Endothelial cell (in vitro differentiated cells): ENCODE results near the gene HKDC1. TPM values are rescaled to one million over a fixed set of nuclear protein-coding genes. Genes with fewer than 3 reads are reported as not detected.
A peak's percentile ranks its signal among the peaks of the same experiment; 100 is the strongest.

Experiments used
- DNase-seq: peaks from one replicate; pipeline ENCODE4 v3.0.0; 2021; ENCODE audit warnings: low spot score
- H3K27ac Mint-ChIP-seq: one replicate; pipeline ENCODE4 v1.8.0; 2021; ENCODE audit warnings: mixed read lengths, inconsistent platforms; ENCODE audit not compliant: unreplicated experiment
- H3K27me3 Mint-ChIP-seq: one replicate; pipeline ENCODE4 v1.8.0; 2021; ENCODE audit warnings: mild to moderate bottlenecking, moderate library complexity, mixed read lengths, inconsistent platforms; ENCODE audit not compliant: unreplicated experiment
- H3K36me3 Mint-ChIP-seq: one replicate; pipeline ENCODE4 v1.8.0; 2021; ENCODE audit warnings: mild to moderate bottlenecking, low read depth, mixed read lengths, inconsistent platforms; ENCODE audit not compliant: unreplicated experiment
- H3K4me1 Mint-ChIP-seq: one replicate; pipeline ENCODE4 v1.8.0; 2021; ENCODE audit warnings: mild to moderate bottlenecking, mixed read lengths, inconsistent platforms; ENCODE audit not compliant: unreplicated experiment
- H3K4me3 Mint-ChIP-seq: one replicate; pipeline ENCODE4 v1.8.0; 2021; ENCODE audit warnings: mild to moderate bottlenecking, mixed read lengths, inconsistent platforms; ENCODE audit not compliant: unreplicated experiment
- H3K9me3 Mint-ChIP-seq: one replicate; pipeline ENCODE4 v1.8.0; 2021; ENCODE audit warnings: mixed read lengths, inconsistent platforms; ENCODE audit not compliant: unreplicated experiment
- CTCF ChIP-seq: fragments of 200-600 bp; sonication (generic); IDR thresholded peaks from one replicate; pipeline ENCODE4 v1.5.0; 2021; ENCODE audit warnings: antibody characterized with exemption; ENCODE audit not compliant: unreplicated experiment
- total RNA-seq: library from RNA; stranded (reverse); fragmentation: NEBNext Ultra II Directional; extraction: Animal tissue kit (Norgen Biotek cat#: 25700); gene quantifications from one replicate; pipeline ENCODE4 v1.2.1, GENCODE V29; 2021; ENCODE audit not compliant: unreplicated experiment

Gene HKDC1
- total RNA-seq, 1 donor from 2014 or later: 0.31 TPM

DNA sequence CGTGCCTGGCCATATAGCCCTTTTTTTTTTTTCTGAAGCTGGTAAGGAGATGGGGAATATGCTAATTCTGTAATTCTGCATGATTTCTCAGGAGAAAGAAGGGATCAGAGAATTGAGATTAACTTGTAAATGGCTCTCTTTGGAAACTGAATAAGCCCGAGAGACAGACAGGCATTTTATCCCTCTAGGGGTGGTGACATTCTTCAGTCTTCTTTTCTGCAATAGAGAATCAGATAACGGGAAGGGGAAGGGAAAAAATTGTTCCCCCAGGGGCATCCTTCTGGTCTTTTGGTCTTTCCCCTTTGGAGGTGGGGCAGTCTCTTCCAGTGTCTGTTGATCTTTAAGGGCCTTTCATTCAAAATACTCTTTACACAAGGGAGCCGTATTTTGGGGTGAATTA lies 92.4 kb downstream of the HKDC1 start:
- peak overlapping the region; percentile 12 for H3K27ac Mint-ChIP-seq
- no peaks in the 10 kb centered on the region for H3K36me3 Mint-ChIP-seq
- H3K27me3 Mint-ChIP-seq: peaks cover 7% of the 10 kb centered on the region
- no peak for TF ChIP-seq CTCF
- no peaks in the 10 kb centered on the region for H3K9me3 Mint-ChIP-seq
- peaks cover 47% of the 10 kb centered on the region for H3K4me1 Mint-ChIP-seq
- no peak overlapping the region for H3K4me3 Mint-ChIP-seq
- no peak for DNase-seq

- no peaks in the 10 kb centered on the region for H3K9me3 Mint-ChIP-seq
- peaks cover 59% of the 10 kb centered on the region for H3K4me1 Mint-ChIP-seq
- H3K4me3 Mint-ChIP-seq: no peak overlapping the region
- TF ChIP-seq CTCF: no peak
- H3K27me3 Mint-ChIP-seq: peaks cover 15% of the 10 kb centered on the region
- DNase-seq: no peak
- H3K36me3 Mint-ChIP-seq: no peaks in the 10 kb centered on the region
- H3K27ac Mint-ChIP-seq: peak overlapping the region; percentile 5
These were observed 95.0 kb downstream of the HKDC1 start for GRCh38 chr10:69315100-69315542.

DNA sequence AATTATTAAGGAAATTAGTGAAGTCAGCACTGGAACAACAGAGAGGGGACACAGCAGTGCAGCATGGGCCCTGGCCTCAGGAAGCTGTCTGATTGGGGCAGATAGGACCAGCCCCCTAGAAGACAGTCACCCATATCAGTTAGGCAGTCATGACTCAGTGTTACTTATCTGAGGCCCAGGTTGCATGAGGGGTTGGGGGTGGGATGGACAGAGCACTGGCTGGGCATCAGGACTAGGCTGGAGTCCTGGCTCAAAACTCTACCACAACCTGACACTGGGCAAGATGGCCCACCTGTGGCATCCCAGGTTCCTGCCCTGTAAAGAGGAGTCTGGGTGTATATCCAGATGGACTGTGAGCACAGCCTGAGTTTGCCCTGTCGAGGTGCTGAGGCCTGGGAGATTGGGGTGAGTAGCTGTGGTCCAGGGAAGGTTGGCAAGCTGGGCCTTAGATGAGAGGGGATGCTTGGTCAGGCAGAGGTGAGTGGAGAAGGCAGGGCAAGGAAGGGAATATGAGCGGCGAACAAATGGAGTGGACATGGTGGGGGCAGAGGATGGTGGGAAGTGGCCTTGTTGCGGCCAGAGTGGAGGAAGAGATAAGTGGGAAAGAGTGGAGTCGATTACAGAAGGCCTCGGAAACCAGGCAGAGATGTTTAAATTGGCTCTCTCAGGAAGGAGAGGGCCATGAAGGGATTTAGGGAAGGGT lies 95.6 kb downstream of the HKDC1 start:
- Mint-ChIP-seq H3K27ac (peak overlapping the region; percentile 68), H3K4me3 (peak overlapping the region; percentile 33), H3K4me1 (peaks cover 62% of the 10 kb centered on the region), H3K9me3 (no peaks in the 10 kb centered on the region), H3K36me3 (no peaks in the 10 kb centered on the region), H3K27me3 (peaks cover 15% of the 10 kb centered on the region)
- DNase-seq: no peak
- no peak for TF ChIP-seq CTCF

DNA sequence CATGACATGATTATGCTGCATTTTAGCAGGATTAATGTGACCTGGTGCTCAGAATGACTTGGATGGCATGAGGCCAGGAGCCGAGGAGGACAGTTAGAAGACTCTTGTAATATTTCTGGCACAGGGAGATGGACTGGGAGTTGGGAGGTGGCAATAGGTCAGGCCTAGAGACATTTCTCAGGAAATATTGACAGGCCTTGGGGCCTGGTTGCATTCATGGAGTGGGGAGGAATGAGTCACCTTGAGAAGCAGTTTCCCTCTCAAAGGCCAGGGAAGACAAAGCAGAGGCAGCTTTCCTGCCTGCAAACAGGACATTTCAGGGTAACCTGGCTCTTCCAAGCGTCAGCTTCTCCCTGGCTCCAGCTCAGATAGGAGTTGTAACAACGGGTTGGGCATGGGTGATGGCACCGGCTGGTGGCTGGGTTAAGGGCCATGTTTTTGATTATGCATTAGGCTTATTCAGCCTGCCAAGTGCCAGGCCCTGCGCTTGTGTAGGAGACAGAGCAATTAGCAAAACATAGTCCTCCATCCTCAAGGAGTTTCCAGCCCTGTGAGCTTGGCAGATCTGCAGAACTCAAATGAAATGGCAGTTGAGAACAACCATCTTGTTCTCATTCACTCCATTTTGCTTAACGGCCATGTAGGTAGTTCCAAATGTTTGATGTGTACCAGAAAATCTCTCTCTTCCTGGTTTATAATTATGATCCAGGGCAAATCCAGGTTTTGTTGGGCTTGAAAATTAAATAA lies 96.4 kb downstream of the HKDC1 start:
- peaks cover 15% of the 10 kb centered on the region for H3K27me3 Mint-ChIP-seq
- no peak for TF ChIP-seq CTCF
- peaks cover 61% of the 10 kb centered on the region for H3K4me1 Mint-ChIP-seq
- H3K36me3 Mint-ChIP-seq: no peaks in the 10 kb centered on the region
- H3K27ac Mint-ChIP-seq: peak overlapping the region; percentile 68
- peak overlapping the region; percentile 33 for H3K4me3 Mint-ChIP-seq
- DNase-seq: no peak
- H3K9me3 Mint-ChIP-seq: no peaks in the 10 kb centered on the region

Other genes with a start within 250 kb of the HKDC1 start
- 26.2 TPM for gene KIFBP, start 231.5 kb upstream of the HKDC1 start, total RNA-seq
- 4.7 TPM for gene SRGN, start 132.2 kb upstream of the HKDC1 start, total RNA-seq
- 56.2 TPM for gene VPS26A, start 96.2 kb upstream of the HKDC1 start, total RNA-seq
- gene SUPV3L1, start 40.1 kb upstream of the HKDC1 start, total RNA-seq: 31.7 TPM
- gene HK1, start 58.2 kb downstream of the HKDC1 start, total RNA-seq: 162 TPM
- gene TACR2, start 196.6 kb downstream of the HKDC1 start, total RNA-seq: not detected
- 195 TPM for gene TSPAN15, start 231.1 kb downstream of the HKDC1 start, total RNA-seq